ENCODE results near the gene VAX1. TPM values are rescaled to one million over a fixed set of nuclear protein-coding genes. Genes with fewer than 3 reads are reported as not detected.

VAX1 gene
- total RNA-seq, 3 donors from 2014 or later (not counting 1 experiment from before 2014, with no cell fraction given) = not detected

DNA sequence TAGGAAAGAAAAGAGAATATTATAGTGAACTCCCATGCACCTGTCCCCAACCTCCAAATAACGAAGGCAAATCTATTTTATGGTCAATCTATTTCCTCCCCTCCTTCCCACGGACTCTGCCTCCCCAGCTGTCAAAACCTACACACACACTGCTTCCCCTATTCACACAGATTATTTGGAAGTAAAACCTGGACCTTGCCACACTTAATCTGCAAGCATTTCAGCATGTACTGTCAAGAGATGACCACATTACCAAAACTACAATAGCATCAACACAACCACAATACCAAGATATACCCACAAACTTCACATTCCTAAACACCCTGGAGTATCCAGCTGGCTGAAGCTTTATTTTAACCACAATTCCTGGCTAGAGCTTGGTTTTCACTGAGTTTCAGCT, 31.4 kb upstream of the VAX1 start:
- Mint-ChIP-seq H3K27ac (no peak overlapping the region), H3K4me3 (no peak overlapping the region), H3K4me1 (peaks cover 3 to 8% of the 10 kb centered on the region in 2 donors), H3K9me3 (no peaks in the 10 kb centered on the region), H3K27me3 (ENCODE audit: low read depth in 2 of 2) (peaks cover 61 to 75% of the 10 kb centered on the region in 2 donors), H3K36me3 (no peaks in the 10 kb centered on the region)
- DNase-seq (no peak), ATAC-seq (no peak)
- H3K4me1 ChIP-seq (ENCODE audit: control insufficient read depth, insufficient read depth, low read length) = peaks cover 18% of the 10 kb centered on the region
- H3K36me3 ChIP-seq (ENCODE audit: control insufficient read depth, insufficient read depth, low read length) = no peaks in the 10 kb centered on the region
- no peak overlapping the region for H3K4me3 ChIP-seq (ENCODE audit: low read length)
- H3K9me3 ChIP-seq (ENCODE audit: control insufficient read depth, insufficient read depth, low read length) = no peaks in the 10 kb centered on the region
- TF ChIP-seq, protein P1, sequence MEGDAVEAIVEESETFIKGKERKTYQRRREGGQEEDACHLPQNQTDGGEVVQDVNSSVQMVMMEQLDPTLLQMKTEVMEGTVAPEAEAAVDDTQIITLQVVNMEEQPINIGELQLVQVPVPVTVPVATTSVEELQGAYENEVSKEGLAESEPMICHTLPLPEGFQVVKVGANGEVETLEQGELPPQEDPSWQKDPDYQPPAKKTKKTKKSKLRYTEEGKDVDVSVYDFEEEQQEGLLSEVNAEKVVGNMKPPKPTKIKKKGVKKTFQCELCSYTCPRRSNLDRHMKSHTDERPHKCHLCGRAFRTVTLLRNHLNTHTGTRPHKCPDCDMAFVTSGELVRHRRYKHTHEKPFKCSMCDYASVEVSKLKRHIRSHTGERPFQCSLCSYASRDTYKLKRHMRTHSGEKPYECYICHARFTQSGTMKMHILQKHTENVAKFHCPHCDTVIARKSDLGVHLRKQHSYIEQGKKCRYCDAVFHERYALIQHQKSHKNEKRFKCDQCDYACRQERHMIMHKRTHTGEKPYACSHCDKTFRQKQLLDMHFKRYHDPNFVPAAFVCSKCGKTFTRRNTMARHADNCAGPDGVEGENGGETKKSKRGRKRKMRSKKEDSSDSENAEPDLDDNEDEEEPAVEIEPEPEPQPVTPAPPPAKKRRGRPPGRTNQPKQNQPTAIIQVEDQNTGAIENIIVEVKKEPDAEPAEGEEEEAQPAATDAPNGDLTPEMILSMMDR (IDR thresholded peaks at IDR 0.05) = no peak
- 3% methylated on average over 2 of the region's 2 CpGs for WGBS (ENCODE audit: insufficient coverage)
- H3K27me3 ChIP-seq (ENCODE audit: control insufficient read depth, insufficient read depth, low read length) = peaks cover 65% of the 10 kb centered on the region
- intact Hi-C loops (cut with micrococcal nuclease) = no loop called here
- no peak overlapping the region for H3K27ac ChIP-seq (ENCODE audit: low read length)

DNA sequence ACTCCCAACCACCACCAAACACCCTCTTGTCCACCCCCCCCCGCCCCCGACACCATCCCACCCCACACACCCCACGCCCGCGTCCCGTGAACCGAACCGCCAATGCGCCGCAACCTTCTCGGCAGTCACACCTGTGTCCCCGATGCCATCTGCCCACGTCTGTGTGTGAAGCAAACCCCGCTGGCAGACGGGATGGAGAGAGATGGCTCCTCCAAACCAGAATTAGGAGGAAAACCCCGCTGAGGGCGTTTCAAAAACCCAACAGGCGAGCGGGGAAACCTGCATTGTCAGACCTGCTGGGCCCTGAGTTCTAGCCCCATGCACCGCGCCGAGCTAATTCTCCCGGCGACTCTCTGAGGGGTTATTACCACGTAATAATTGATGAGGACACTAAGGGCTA, 30.7 kb upstream of the VAX1 start:
- Mint-ChIP-seq H3K4me1 (peaks cover 0 to 5% of the 10 kb centered on the region in 2 donors), H3K4me3 (peak overlapping the region; percentile 45), H3K27ac (no peak overlapping the region), H3K27me3 (ENCODE audit: low read depth in 2 of 2) (peaks cover 66 to 82% of the 10 kb centered on the region in 2 donors), H3K36me3 (no peaks in the 10 kb centered on the region), H3K9me3 (no peaks in the 10 kb centered on the region)
- no peak overlapping the region for H3K4me3 ChIP-seq (ENCODE audit: low read length)
- intact Hi-C loops (cut with micrococcal nuclease) = no loop called here
- H3K27me3 ChIP-seq (ENCODE audit: control insufficient read depth, insufficient read depth, low read length) = peaks cover 72% of the 10 kb centered on the region
- H3K4me1 ChIP-seq (ENCODE audit: control insufficient read depth, insufficient read depth, low read length) = peaks cover 17% of the 10 kb centered on the region
- H3K27ac ChIP-seq (ENCODE audit: low read length) = no peak overlapping the region
- H3K9me3 ChIP-seq (ENCODE audit: control insufficient read depth, insufficient read depth, low read length) = no peaks in the 10 kb centered on the region
- TF ChIP-seq, protein P1 (IDR thresholded peaks at IDR 0.05) = no peak
- DNase-seq = peak in 1 of 2 donors; percentile 19
- H3K36me3 ChIP-seq (ENCODE audit: control insufficient read depth, insufficient read depth, low read length) = no peaks in the 10 kb centered on the region
- no peak for ATAC-seq
- 8% methylated on average over 22 of the region's 25 CpGs for WGBS (ENCODE audit: insufficient coverage)

DNA sequence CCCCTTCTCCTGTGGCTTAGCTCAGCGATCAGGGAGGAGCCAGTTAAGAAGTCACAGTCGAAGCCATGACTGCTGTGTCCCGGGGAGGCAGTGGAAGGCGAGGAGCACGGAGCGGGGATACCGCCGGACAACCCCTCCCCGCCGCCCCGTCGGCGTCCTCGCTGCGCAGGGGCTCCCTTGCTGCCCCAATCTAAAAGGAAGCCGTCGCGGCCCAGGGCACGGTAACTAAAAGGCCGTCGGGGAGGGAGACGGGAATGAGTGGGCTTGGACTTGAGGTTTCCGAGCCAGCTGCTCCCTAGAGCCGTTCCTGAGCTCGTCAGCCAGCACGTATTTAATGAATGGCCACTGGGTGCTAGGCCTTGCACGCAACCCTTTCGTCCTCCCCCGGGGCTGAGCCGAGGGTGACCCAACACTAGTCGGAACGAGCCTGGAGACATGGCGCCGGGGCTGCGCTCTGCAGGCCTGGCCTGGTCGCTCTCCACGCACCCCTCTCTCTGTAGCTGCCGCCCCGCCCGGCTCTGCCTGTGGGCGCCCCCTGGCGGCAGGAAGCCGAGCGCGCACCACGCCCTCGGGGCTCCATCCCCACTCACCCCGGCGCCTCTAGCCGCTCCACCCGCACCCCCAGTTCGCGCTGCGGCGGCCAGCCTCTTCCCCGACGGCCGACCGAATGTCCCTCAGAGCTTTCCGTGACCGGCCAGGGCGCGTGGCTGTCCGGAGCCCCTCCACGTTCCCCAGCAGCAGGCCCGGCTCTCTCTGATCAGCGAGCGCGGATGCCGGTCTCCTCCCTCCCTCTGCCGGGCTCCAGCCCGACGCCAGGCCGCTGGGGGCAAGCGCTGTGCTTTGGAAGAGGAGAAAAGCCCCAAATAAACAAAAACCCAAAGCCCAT, 30.0 kb upstream of the VAX1 start:
- H3K36me3 Mint-ChIP-seq = no peaks in the 10 kb centered on the region
- H3K27me3 Mint-ChIP-seq (ENCODE audit: low read depth in 2 of 2) = peaks cover 64 to 82% of the 10 kb centered on the region in 2 donors
- H3K36me3 ChIP-seq (ENCODE audit: control insufficient read depth, insufficient read depth, low read length) = no peaks in the 10 kb centered on the region
- DNase-seq (peak; percentile 22 to 79), ATAC-seq (peak; percentile 63 to 89 (median 87))
- no peaks in the 10 kb centered on the region for H3K9me3 ChIP-seq (ENCODE audit: control insufficient read depth, insufficient read depth, low read length)
- no peak overlapping the region for H3K27ac Mint-ChIP-seq
- H3K4me3 ChIP-seq (ENCODE audit: low read length) = no peak overlapping the region
- peaks cover 79% of the 10 kb centered on the region for H3K27me3 ChIP-seq (ENCODE audit: control insufficient read depth, insufficient read depth, low read length)
- H3K9me3 Mint-ChIP-seq = no peaks in the 10 kb centered on the region
- intact Hi-C loops (cut with micrococcal nuclease) = no loop called here
- H3K4me1 Mint-ChIP-seq = peaks cover 0 to 5% of the 10 kb centered on the region in 2 donors
- no peak overlapping the region for H3K27ac ChIP-seq (ENCODE audit: low read length)
- H3K4me3 Mint-ChIP-seq = peak overlapping the region; percentile 45
- H3K4me1 ChIP-seq (ENCODE audit: control insufficient read depth, insufficient read depth, low read length) = peaks cover 23% of the 10 kb centered on the region
- TF ChIP-seq, protein P1 (IDR thresholded peaks at IDR 0.05) = peak; percentile 55
- WGBS (ENCODE audit: insufficient coverage) = 7% methylated on average over 75 of the region's 75 CpGs

All from natural killer cell (primary cell).